GM18508 (cell line): ENCODE measurements around the gene MBNL2.

Experiments used
- ATAC-seq: cut with Tn5 transposase; IDR thresholded peaks from one replicate; pipeline ENCODE4 v1.9.1; 2021; ENCODE audit warnings: moderate number of reproducible peaks; ENCODE audit not compliant: insufficient read depth, unreplicated experiment

The MBNL2 gene

GRCh38 chr13:97431171-97431764 lies 209.1 kb downstream of the MBNL2 start:
- ATAC-seq = no peak

- ATAC-seq = no peak
These were observed 210.2 kb downstream of the MBNL2 start for GRCh38 chr13:97432232-97432916.

- ATAC-seq = peak; percentile 89
These were observed 211.0 kb downstream of the MBNL2 start for GRCh38 chr13:97432917-97433726.

- ATAC-seq = peak; percentile 12
These were observed 211.7 kb downstream of the MBNL2 start, which contains the start of gene RAP2A for GRCh38 chr13:97433727-97434396. Gene RAP2A (plus strand): TSS chr13:97434169. CDS start chr13:97434471, 302 bp downstream.

GRCh38 chr13:97434397-97435201 lies 212.5 kb downstream of the MBNL2 start:
- ATAC-seq = no peak

GRCh38 chr13:97435323-97435722 lies 213.2 kb downstream of the MBNL2 start:
- no peak for ATAC-seq

- ATAC-seq = no peak
These were observed 213.7 kb downstream of the MBNL2 start for GRCh38 chr13:97435794-97436193.

- ATAC-seq = no peak
These were observed 214.7 kb downstream of the MBNL2 start for GRCh38 chr13:97436845-97437244.

- no peak for ATAC-seq
These were observed 215.6 kb downstream of the MBNL2 start for GRCh38 chr13:97437729-97438128.

GRCh38 chr13:97438856-97439595 lies 216.9 kb downstream of the MBNL2 start:
- no peak for ATAC-seq

- ATAC-seq = no peak
These were observed 218.6 kb downstream of the MBNL2 start for GRCh38 chr13:97440598-97441170.

- peak; percentile 57 for ATAC-seq
These were observed 219.2 kb downstream of the MBNL2 start for GRCh38 chr13:97441368-97441767.
